A673 (cell line): ENCODE measurements around the gene ANKRD10.

ENCODE experiments used
- EZH2 ChIP-seq: fragments of 200-600 bp; sonication (generic); IDR thresholded peaks from 2 replicates; pipeline ENCODE4 v1.6.1; 2017; ENCODE audit warnings: borderline replicate concordance, low read depth, mild to moderate bottlenecking, mixed read lengths, antibody characterized with exemption, low read length; ENCODE audit not compliant: poor library complexity, severe bottlenecking
- TF ChIP-seq, protein P1 (sequence below): fragments of 300-800, 200-600 bp; sonication (generic); conservative IDR thresholded peaks from 2 replicates; pipeline ENCODE4 v1.5.1; 2017; ENCODE audit warnings: low read depth, mild to moderate bottlenecking, antibody characterized with exemption, low read length, moderate library complexity, mixed read lengths

- no peak for TF ChIP-seq EZH2
- TF ChIP-seq, protein P1, sequence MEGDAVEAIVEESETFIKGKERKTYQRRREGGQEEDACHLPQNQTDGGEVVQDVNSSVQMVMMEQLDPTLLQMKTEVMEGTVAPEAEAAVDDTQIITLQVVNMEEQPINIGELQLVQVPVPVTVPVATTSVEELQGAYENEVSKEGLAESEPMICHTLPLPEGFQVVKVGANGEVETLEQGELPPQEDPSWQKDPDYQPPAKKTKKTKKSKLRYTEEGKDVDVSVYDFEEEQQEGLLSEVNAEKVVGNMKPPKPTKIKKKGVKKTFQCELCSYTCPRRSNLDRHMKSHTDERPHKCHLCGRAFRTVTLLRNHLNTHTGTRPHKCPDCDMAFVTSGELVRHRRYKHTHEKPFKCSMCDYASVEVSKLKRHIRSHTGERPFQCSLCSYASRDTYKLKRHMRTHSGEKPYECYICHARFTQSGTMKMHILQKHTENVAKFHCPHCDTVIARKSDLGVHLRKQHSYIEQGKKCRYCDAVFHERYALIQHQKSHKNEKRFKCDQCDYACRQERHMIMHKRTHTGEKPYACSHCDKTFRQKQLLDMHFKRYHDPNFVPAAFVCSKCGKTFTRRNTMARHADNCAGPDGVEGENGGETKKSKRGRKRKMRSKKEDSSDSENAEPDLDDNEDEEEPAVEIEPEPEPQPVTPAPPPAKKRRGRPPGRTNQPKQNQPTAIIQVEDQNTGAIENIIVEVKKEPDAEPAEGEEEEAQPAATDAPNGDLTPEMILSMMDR: no peak
Observed at GRCh38 chr13:110960204-110960603, 45.3 kb upstream of the ANKRD10 start.
